GM21529 (cell line): ENCODE results near the gene XPR1.
"Not testable (repeated sequence)": the region's sequence is repeated elsewhere in the genome, so short reads cannot be mapped to it uniquely, and the experiment has no call there.

ENCODE experiments used
- ATAC-seq: cut with Tn5 transposase; IDR thresholded peaks from one replicate; pipeline ENCODE4 v1.9.1; 2021; ENCODE audit not compliant: unreplicated experiment

Gene XPR1

DNA sequence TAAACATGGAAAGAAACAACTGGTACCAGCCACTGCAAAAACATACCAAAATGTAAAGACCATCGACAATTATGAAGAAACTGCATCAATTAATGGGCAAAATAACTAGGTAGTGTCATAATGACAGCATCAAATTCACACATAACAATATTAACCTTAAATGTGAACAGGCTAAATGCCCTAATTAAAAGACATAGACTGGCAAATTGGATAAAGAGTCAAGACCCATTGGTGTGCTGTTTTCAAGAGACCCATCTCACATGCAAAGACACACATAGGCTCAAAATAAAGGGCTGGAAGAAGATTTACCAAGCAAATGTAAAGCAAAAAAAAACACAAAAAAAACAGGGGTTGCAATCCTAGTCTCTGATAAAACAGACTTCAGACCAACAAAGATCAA lies 201.4 kb downstream of the XPR1 start:
- not testable (repeated sequence) for ATAC-seq

DNA sequence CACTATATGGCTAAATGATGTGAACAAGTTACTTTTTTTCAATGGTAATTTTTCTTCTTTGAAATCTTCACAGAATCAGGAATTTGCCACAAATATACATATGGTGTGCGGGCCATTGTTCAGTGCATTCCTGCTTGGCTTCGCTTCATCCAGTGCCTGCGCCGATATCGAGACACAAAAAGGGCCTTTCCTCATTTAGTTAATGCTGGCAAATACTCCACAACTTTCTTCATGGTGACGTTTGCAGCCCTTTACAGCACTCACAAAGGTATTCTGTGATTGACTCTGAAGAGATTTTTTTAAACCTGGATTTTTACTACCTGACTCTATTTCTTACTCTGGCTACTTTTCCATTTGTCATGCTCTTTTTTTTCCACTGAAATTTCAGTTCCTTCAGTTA lies 204.6 kb downstream of the XPR1 start:
- ATAC-seq = no peak

- ATAC-seq = no peak
Observed at GRCh38 chr1:180837020-180837419, 205.2 kb downstream of the XPR1 start.

DNA sequence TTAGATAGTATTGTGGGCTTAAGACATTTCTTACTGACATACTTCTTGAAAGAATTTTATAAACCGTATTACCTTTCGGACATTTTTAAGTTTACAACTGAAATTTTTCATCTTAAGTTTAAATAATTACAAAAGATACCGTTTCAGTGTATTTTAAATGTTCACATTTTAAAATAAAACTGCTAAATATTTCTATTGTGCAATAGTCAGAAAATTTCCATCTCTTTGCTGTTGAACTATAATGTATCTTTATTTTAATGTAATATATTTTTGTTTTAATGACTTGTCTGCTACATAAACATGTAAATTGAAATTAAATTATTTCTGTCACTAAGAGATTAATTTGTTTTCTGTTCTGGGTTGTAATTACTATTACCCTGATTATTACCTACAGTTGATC lies 206.7 kb downstream of the XPR1 start:
- ATAC-seq = no peak

DNA sequence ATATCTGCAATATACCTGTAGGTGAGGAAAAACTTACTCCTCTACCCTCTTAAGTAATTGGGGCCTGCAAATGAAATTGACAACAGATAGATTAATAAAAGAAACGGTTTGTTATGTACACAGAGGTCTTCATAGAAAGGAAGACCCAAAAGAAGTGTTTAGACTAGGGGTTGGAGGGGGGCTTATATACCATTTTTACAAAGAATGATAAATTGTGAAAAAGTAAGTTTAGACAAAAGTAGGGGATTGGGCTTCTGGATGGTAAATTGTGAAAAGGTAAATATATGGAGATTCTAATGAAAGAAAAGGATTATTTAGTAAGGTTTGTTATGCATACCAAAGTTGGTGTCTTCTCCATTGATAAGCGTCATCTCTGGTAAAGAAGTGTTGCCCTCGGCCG lies 207.7 kb downstream of the XPR1 start:
- ATAC-seq = no peak

DNA sequence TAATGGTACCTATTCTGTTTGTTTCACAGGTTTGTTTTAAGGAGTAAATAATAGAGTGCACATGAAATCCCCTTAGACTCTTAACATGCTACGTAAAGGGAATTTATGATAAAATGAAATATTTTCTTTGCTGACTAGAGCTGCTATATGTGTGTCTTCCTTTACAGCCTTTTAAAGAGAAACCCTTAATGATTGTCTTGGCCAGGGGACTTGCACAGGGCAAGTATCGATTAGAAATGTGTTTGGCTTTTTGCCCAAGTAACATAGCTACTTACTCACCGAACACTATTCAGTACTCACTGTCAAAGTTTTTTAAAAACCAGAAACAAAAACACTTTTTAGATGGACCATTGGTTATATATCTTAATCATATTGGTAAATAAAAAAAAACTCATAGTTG lies 209.6 kb downstream of the XPR1 start:
- ATAC-seq = no peak

GRCh38 chr1:180842052-180842451 lies 210.2 kb downstream of the XPR1 start:
- ATAC-seq = no peak

- ATAC-seq = no peak
Observed at GRCh38 chr1:180842491-180843275, 210.9 kb downstream of the XPR1 start.

- ATAC-seq = no peak
Observed at GRCh38 chr1:180845352-180845751, 213.5 kb downstream of the XPR1 start.

- ATAC-seq = no peak
Observed at GRCh38 chr1:180848191-180848590, 216.4 kb downstream of the XPR1 start.

- peak; percentile 82 for ATAC-seq
Observed at GRCh38 chr1:180849031-180849775, 217.4 kb downstream of the XPR1 start.

DNA sequence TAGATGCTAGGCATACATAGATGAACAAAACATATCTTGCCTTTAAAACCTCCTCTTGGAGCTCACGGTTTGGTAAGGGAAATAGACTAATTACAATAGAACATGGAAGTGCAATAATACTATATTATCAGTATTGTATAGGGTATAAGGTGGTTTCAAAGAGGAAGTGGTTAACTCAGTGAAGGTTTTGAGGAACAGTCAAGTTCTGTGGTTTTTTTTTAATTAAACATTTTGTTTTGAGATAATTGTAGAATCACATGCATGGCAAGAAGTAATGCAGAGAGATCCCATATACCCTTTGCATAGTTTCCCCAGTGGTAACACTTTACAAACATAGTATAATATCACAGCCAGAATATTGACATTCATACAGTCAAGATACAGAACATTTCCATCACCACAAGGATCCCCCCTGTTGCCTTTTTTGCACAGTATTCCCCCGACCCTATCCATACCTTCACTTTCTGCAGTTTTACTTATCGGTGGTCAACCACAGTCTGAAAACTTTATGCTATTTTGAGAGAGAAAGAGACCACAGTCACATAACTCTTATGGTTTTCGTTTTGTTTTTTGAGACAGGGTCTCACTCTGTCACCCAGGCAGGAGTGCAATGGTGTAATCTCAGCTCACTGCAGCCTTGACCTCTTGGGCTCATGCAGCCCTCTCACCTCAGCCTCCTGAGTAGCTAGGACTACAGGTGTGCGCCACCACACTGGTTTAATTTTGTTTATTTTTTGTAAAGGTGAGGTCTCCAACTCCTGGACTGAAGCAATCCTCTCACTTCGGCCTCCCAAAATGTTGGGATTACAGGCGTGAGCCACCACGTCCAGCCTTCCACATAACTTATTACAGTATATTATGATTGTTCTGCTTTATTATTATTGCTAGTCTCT lies 220.4 kb downstream of the XPR1 start:
- no peak for ATAC-seq

- ATAC-seq = no peak
Observed at GRCh38 chr1:180854001-180854400, 222.2 kb downstream of the XPR1 start.

DNA sequence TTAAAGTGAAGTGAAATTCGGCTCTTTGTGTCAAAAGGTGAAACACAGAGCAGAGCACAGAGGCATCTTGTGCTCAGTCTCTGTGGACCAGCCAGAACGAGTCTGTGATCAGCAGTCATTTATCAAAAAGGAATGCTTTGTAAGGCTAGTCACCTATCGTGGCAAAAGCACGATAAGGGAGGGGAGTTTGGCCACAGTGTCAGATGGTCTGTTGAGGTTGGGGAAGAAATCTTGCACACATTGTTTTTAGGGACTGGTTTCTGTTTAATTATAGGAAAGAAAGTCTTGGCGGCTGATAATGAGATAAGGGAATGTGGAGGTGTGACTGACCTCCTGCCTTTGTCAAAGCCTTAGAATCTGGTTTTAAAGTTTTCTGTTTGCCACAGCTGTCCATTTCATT lies 222.6 kb downstream of the XPR1 start:
- no peak for ATAC-seq

DNA sequence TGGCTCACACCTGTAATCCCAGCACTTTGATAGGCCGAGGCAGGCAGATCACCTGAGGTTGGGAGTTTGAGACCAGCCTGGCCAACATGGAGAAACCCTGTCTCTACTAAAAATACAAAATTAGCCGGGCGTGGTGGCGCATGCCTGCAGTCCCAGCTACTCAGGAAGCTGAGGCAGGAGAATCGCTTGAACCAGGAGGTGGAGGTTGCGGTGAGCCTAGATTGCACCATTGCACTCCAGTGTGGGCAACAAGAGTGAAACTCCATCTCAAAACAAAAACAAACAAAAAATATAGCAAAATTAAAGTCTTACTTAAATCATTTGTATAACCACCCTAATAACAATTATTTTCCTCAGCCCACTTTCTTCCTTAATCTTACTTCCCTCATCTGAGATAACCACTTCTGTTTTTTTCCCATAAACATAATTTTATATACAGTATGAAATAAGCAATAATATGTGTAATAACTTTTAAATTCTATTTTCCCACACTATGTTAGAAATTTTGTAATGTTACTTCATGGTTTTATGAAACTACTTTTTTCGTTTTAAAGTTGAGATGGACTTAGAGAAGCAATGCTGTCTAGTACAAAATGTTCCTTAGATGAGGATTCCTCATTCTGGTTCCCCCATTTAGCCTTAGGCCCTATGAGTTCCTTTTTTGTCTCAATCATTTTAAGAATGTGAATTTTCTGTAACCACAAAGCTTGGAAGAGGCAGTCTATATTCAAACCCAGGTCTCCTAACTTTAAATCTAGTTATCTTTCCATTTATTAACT lies 226.3 kb downstream of the XPR1 start:
- not testable (repeated sequence) for ATAC-seq

- ATAC-seq = no peak
Observed at GRCh38 chr1:180859306-180859705, 227.5 kb downstream of the XPR1 start.

DNA sequence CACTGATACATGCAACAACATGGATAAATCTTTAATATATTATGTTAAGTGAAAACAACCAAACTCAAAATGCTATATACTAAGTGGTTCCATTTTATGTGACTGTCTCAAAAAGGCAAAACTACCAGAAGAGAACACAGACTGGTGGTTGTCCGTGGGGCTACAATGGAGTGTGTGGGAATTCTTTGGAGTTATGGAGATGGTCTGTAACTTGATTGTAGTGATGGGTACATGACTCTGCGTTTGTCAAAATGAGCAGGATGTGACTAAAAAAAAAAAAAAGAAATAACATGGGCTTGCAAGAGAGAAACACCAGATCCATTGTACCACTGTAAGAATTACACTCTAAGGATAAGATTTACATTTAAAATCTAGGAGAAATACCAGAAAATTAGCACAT lies 228.7 kb downstream of the XPR1 start:
- ATAC-seq = no peak

- no peak for ATAC-seq
Observed at GRCh38 chr1:180862305-180862704, 230.5 kb downstream of the XPR1 start.

DNA sequence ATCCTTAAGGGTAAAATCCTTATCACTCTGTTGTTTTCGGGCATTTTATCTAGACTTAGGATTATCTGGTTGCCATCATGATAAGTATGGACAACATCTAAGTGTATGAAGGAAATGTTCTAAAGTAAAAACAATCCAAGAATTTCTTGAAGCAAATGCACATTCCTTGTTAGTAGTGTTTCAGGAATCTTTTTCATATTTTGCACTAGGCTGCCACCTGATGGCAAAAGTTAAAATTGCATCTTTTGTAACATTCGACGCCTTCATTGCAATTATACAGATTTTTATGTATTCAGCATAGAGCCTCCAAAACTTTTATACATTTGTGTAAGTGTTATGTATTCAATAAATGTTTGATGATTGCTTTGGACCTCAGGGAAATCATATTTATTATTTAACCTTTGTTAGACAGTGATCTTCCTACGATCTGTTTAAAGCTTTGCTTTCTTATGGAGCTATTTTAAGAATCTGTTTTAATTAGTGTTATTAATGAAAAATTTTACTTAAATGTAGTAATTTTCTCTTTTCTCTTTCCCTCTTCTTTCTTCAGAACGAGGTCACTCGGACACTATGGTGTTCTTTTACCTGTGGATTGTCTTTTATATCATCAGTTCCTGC lies 231.4 kb downstream of the XPR1 start:
- ATAC-seq = no peak

- no peak for ATAC-seq
Observed at GRCh38 chr1:180881806-180882509, 250.1 kb downstream of the XPR1 start.
